H1 (cell line): ENCODE measurements around the gene SVIL. TPM values are rescaled to one million over a fixed set of nuclear protein-coding genes. Genes with fewer than 3 reads are reported as not detected.
"Not testable (repeated sequence)": the region's sequence is repeated elsewhere in the genome, so short reads cannot be mapped to it uniquely, and the experiment has no call there.

Experiments used
- CTCF ChIA-PET: fragments of 300-600 bp; sonication (Branson Sonifier 250); formaldehyde crosslinking; loops from one replicate; lab custom pipeline; 2021; ENCODE audit not compliant: partially characterized antibody; lab: Charles Lee
- POLR2A ChIA-PET: fragments of 300-600 bp; sonication (Branson Sonifier 250); formaldehyde crosslinking; loops from one replicate; lab custom pipeline; 2021; ENCODE audit warnings: inconsistent platforms; ENCODE audit not compliant: partially characterized antibody; lab: Charles Lee
- DNase-seq, 2 experiments: peaks; one replicate each; pipeline versions ENCODE4 v3.0.0 to v3.0.0-alpha.2; 2010 to 2022; ENCODE audit warnings: low spot score in 2 of 2, low read depth in 1 of 2, mixed read lengths in 1 of 2
- FAIRE-seq: peaks from 2 replicates; lab custom pipeline; 2011; peaks lifted over from hg19 to GRCh38; lab: Jason Lieb, UNC
- H2AFZ ChIP-seq: 2 replicates; pipeline ENCODE4 v1.8.1; 2012; ENCODE audit warnings: low read length, inconsistent platforms
- H2AK5ac ChIP-seq: 2 replicates; pipeline ENCODE4 v1.6.1; 2013; ENCODE audit warnings: low read depth, low read length
- H2BK120ac ChIP-seq: replicated peaks from 2 replicates; pipeline ENCODE3; 2013; ENCODE audit warnings: low read depth, low read length, inconsistent platforms
- H2BK12ac ChIP-seq: 2 replicates; pipeline ENCODE4 v1.6.1; 2013; ENCODE audit warnings: low read depth, low read length
- H2BK15ac ChIP-seq: 2 replicates; pipeline ENCODE4 v1.6.1; 2013; ENCODE audit warnings: low read length
- H2BK20ac ChIP-seq: 2 replicates; pipeline ENCODE4 v1.6.1; 2013; ENCODE audit warnings: low read length
- H2BK5ac ChIP-seq: 2 replicates; pipeline ENCODE4 v1.6.1; 2013; ENCODE audit warnings: low read depth, low read length
- H3K14ac ChIP-seq: 2 replicates; pipeline ENCODE4 v1.6.1; 2013; ENCODE audit warnings: inconsistent platforms; ENCODE audit not compliant: insufficient read length
- H3K18ac ChIP-seq: 2 replicates; pipeline ENCODE4 v1.6.1; 2013; ENCODE audit warnings: low read length; ENCODE audit errors: extremely low read depth
- H3K23ac ChIP-seq: 2 replicates; pipeline ENCODE4 v1.6.1; 2013; ENCODE audit warnings: inconsistent platforms; ENCODE audit not compliant: insufficient read length
- H3K23me2 ChIP-seq: 2 replicates; pipeline ENCODE4 v1.6.1; 2013; ENCODE audit warnings: low read depth, low read length
- H3K27ac ChIP-seq: 2 replicates; pipeline ENCODE4 v1.6.1; 2011; ENCODE audit warnings: low read depth, low read length, inconsistent platforms
- H3K27me3 ChIP-seq, 4 experiments: replicated peaks in 1 of 4; 1 replicate in 1 of 4; 2 replicates in 3 of 4; pipeline versions ENCODE4 v1.6.1 to v1.8.1; 2011 to 2013; ENCODE audit warnings: low read length in 3 of 4, mild to moderate bottlenecking in 3 of 4, inconsistent platforms in 2 of 4, mixed read lengths in 2 of 4, moderate library complexity in 1 of 4; ENCODE audit not compliant: control insufficient read depth in 3 of 4, insufficient read depth in 3 of 4; ENCODE audit errors: extremely low read depth in 1 of 4
- H3K36me3 ChIP-seq, 4 experiments: 2 replicates each; pipeline versions ENCODE4 v1.6.1 to v1.8.1; 2011 to 2013; ENCODE audit warnings: mild to moderate bottlenecking in 4 of 4, low read length in 3 of 4, moderate library complexity in 2 of 4, control low read depth in 1 of 4, inconsistent platforms in 1 of 4; ENCODE audit not compliant: insufficient read depth in 4 of 4, control insufficient read depth in 2 of 4
- H3K4ac ChIP-seq: replicated peaks from 2 replicates; pipeline ENCODE3; 2013; ENCODE audit warnings: low read length, low read depth, mixed read lengths, inconsistent platforms; ENCODE audit not compliant: insufficient read length
- H3K4me1 ChIP-seq, 4 experiments: replicated peaks in 1 of 4; 1 replicate in 1 of 4; 2 replicates in 3 of 4; pipeline versions ENCODE4 v1.6.1 to v1.8.1; 2011 to 2013; ENCODE audit warnings: low read length in 3 of 4, inconsistent platforms in 2 of 4, mixed read lengths in 1 of 4; ENCODE audit not compliant: insufficient read depth in 4 of 4, control insufficient read depth in 3 of 4
- H3K4me2 ChIP-seq, 2 experiments: 2 replicates each; pipeline versions ENCODE4 v1.6.1 to v1.8.1; 2011 to 2013; ENCODE audit warnings: low read depth in 2 of 2, low read length in 2 of 2, control low read depth in 1 of 2, inconsistent platforms in 1 of 2, mild to moderate bottlenecking in 1 of 2; ENCODE audit not compliant: insufficient read depth in 1 of 2
- H3K4me3 ChIP-seq, 4 experiments: fragments of 200-600, 300-600 bp in 1 of 4; sonication (generic), shearing (Covaris generic), sonication (Bioruptor Twin) in 1 of 4; 2 replicates each; pipeline versions ENCODE4 v1.5.1 to v1.8.1; 2011 to 2016; ENCODE audit warnings: low read length in 4 of 4, low read depth in 3 of 4, control low read depth in 2 of 4, inconsistent platforms in 2 of 4, mild to moderate bottlenecking in 2 of 4, mixed read lengths in 1 of 4, moderate library complexity in 1 of 4; ENCODE audit not compliant: insufficient read depth in 2 of 4; ENCODE audit errors: extremely low read depth in 1 of 4
- H3K56ac ChIP-seq: replicated peaks from 2 replicates; pipeline ENCODE3; 2013; ENCODE audit warnings: low read depth, mild to moderate bottlenecking, mixed read lengths, low read length, inconsistent platforms; ENCODE audit not compliant: insufficient read length
- H3K79me1 ChIP-seq: 2 replicates; pipeline ENCODE4 v1.6.1; 2013; ENCODE audit warnings: low read depth, low read length, control low read depth
- H3K79me2 ChIP-seq, 2 experiments: 2 replicates each; pipeline versions ENCODE4 v1.6.1 to v1.8.1; 2012 to 2013; ENCODE audit warnings: low read length in 2 of 2, mild to moderate bottlenecking in 2 of 2, inconsistent platforms in 1 of 2; ENCODE audit not compliant: insufficient read depth in 2 of 2, control insufficient read depth in 1 of 2
- H3K9ac ChIP-seq, 4 experiments: replicated peaks in 1 of 4; 1 replicate in 1 of 4; 2 replicates in 3 of 4; pipeline versions ENCODE4 v1.6.1 to v1.8.1; 2011 to 2013; ENCODE audit warnings: low read depth in 3 of 4, low read length in 3 of 4, control low read depth in 2 of 4, mild to moderate bottlenecking in 2 of 4, moderate library complexity in 2 of 4, inconsistent platforms in 1 of 4; ENCODE audit errors: extremely low read depth in 1 of 4
- H3K9me3 ChIP-seq, 2 experiments: 2 replicates each; pipeline versions ENCODE4 v1.6.1 to v1.8.1; 2012 to 2013; ENCODE audit warnings: mild to moderate bottlenecking in 2 of 2, moderate library complexity in 2 of 2, control low read depth in 1 of 2, inconsistent platforms in 1 of 2, low read depth in 1 of 2, low read length in 1 of 2, mixed read lengths in 1 of 2; ENCODE audit not compliant: insufficient read depth in 2 of 2
- H4K20me1 ChIP-seq, 2 experiments: replicated peaks in 1 of 2; 2 replicates each; pipeline versions ENCODE3 to v1.8.1; 2011 to 2013; ENCODE audit warnings: inconsistent platforms in 2 of 2, low read length in 2 of 2, mild to moderate bottlenecking in 1 of 2; ENCODE audit not compliant: insufficient read depth in 2 of 2, control insufficient read depth in 1 of 2
- H4K5ac ChIP-seq: 2 replicates; pipeline ENCODE4 v1.6.1; 2013; ENCODE audit warnings: low read length, low read depth, mixed read lengths, inconsistent platforms; ENCODE audit not compliant: insufficient read length
- H4K8ac ChIP-seq: 2 replicates; pipeline ENCODE4 v1.8.0; 2013; ENCODE audit warnings: mild to moderate bottlenecking, moderate library complexity, low read length, inconsistent platforms; ENCODE audit not compliant: insufficient read depth; ENCODE audit errors: extremely low read depth
- H4K91ac ChIP-seq: replicated peaks from 2 replicates; pipeline ENCODE3; 2013; ENCODE audit warnings: low read length, mixed read lengths, inconsistent platforms; ENCODE audit not compliant: insufficient read length
- WGBS, 2 experiments: shearing (Covaris generic) in 1 of 2; methylation state at CpG; one replicate each; pipeline versions ENCODE4 v1.1.6 to v1.1.7; 2013 to 2015; ENCODE audit warnings: low lambda C conversion rate in 2 of 2, mixed read lengths in 2 of 2, inconsistent platforms in 1 of 2, low coverage in 1 of 2, missing lambda C conversion rate in 1 of 2; ENCODE audit not compliant: insufficient replicate concordance in 2 of 2, insufficient coverage in 1 of 2, insufficient read length in 1 of 2; ENCODE audit errors: extremely low coverage in 1 of 2, missing lambda C conversion rate in 1 of 2; 5-methylcytosine and 5-hydroxymethylcytosine counted together
- polyA plus RNA-seq, 7 experiments: library from polyadenylated mRNA; depleted of rRNA in 3 of 7; stranded (reverse) in 5 of 7; unstranded in 2 of 7; fragments of >200 nt in 5 of 7; fragments of 200-250 nt in 2 of 7; gene quantifications; 1 replicate in 5 of 7; 2 replicates in 1 of 7; 4 replicates in 1 of 7; pipeline versions ENCODE4 v1.2.1 to v1.2.3, GENCODE V29; 2011 to 2013; ENCODE audit warnings: missing spikeins in 2 of 7, mixed read lengths in 2 of 7
- total RNA-seq: library from RNA; stranded (reverse); fragmentation: NEBNext Ultra II Directional; extraction: Animal tissue kit (Norgen Biotek cat#: 25700); gene quantifications from 2 replicates; pipeline ENCODE4 v1.2.1, GENCODE V29; 2021

SVIL gene
- total and polyA plus RNA-seq, 2 of the 8 experiments (the other 6 are each of a cell fraction or from before 2014, with no cell fraction given), result 4.7 to 15.4 TPM

DNA sequence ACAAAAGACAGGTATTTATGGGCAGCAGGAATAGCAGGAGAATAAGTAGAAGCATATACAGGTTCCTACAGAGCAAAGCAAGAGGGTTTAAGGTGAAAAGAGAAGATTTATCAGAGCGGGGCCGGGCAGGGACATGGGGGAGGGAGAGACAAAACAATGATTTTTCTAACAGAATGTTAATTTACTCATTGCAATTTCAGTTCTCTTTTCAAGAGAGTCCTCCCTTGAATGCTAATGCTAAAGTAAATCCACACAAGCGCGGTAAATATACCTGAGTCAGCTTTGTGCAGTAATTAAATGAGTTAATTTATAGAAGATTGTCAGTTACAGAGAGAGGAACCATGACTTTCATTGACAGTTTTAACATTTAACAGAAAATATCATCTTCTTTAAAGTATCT, 127.0 kb downstream of the SVIL start:
- H3K23ac ChIP-seq, H4K8ac ChIP-seq, H4K5ac ChIP-seq, H3K79me1 ChIP-seq, H3K79me2 ChIP-seq, H2BK20ac ChIP-seq, H3K27me3 ChIP-seq, H3K4me2 ChIP-seq, DNase-seq, H3K4ac ChIP-seq, H2BK12ac ChIP-seq, H3K9ac ChIP-seq, H4K91ac ChIP-seq, POLR2A ChIA-PET, H2AK5ac ChIP-seq, H3K18ac ChIP-seq, CTCF ChIA-PET, H2AFZ ChIP-seq, H3K4me1 ChIP-seq, H3K27ac ChIP-seq, H3K14ac ChIP-seq, H3K36me3 ChIP-seq, H3K23me2 ChIP-seq, H2BK5ac ChIP-seq, FAIRE-seq, H3K4me3 ChIP-seq, H4K20me1 ChIP-seq, H3K56ac ChIP-seq, H3K9me3 ChIP-seq, H2BK15ac ChIP-seq, H2BK120ac ChIP-seq: not testable (repeated sequence)
- WGBS, 2 experiments, result 92% methylated on average over 2 of the region's 4 CpGs; no CpG with 5 or more reads in 1 of the 2 experiments

GRCh38 chr10:29506324-29506921, 128.3 kb downstream of the SVIL start:
- POLR2A ChIA-PET, H3K27ac ChIP-seq, H3K36me3 ChIP-seq, H3K4me2 ChIP-seq, H3K14ac ChIP-seq, H2BK120ac ChIP-seq, H3K23ac ChIP-seq, H3K4me3 ChIP-seq, FAIRE-seq, H2BK5ac ChIP-seq, H4K91ac ChIP-seq, H3K23me2 ChIP-seq, H3K4ac ChIP-seq, H2BK20ac ChIP-seq, H3K9ac ChIP-seq, H3K18ac ChIP-seq, H3K27me3 ChIP-seq, H2AFZ ChIP-seq, H3K4me1 ChIP-seq, H3K79me1 ChIP-seq, H2AK5ac ChIP-seq, H3K79me2 ChIP-seq, H4K5ac ChIP-seq, H3K56ac ChIP-seq, H4K20me1 ChIP-seq, DNase-seq, H4K8ac ChIP-seq, H3K9me3 ChIP-seq, H2BK12ac ChIP-seq, H2BK15ac ChIP-seq: not testable (repeated sequence)
- WGBS, 2 experiments, result 83% methylated on average over 8 of the region's 11 CpGs; no CpG with 5 or more reads in 1 of the 2 experiments
- CTCF ChIA-PET, result interaction anchor here (0.6 kb wide), 2 partner anchors 1140 to 1164 kb away, joined by 3 read pairs; no protein-coding TSS in a partner anchor
